IgD-negative memory B cell (primary cell): Measurements from ENCODE around the gene ALDH1A1. TPM values are rescaled to one million over a fixed set of nuclear protein-coding genes. Genes with fewer than 3 reads are reported as not detected.

Experiments used
- H3K27ac Mint-ChIP-seq, 3 donors: one replicate each; pipeline ENCODE4 v1.8.0; 2020 to 2022; ENCODE audit warnings: mild to moderate bottlenecking in 3 of 3, mixed read lengths in 3 of 3, moderate library complexity in 1 of 3
- H3K27me3 Mint-ChIP-seq: one replicate; pipeline ENCODE4 v1.8.0; 2021; ENCODE audit warnings: mixed read lengths
- H3K36me3 Mint-ChIP-seq: one replicate; pipeline ENCODE4 v1.8.0; 2020; ENCODE audit warnings: mild to moderate bottlenecking, mixed read lengths
- H3K4me1 Mint-ChIP-seq, 3 donors: one replicate each; pipeline ENCODE4 v1.8.0; 2020 to 2022; ENCODE audit warnings: mixed read lengths in 3 of 3, mild to moderate bottlenecking in 1 of 3
- H3K4me3 Mint-ChIP-seq, 4 donors: one replicate each; pipeline ENCODE4 v1.8.0; 2020 to 2022; ENCODE audit warnings: mild to moderate bottlenecking in 4 of 4, mixed read lengths in 4 of 4, moderate library complexity in 3 of 4
- H3K9me3 Mint-ChIP-seq, 3 donors: one replicate each; pipeline ENCODE4 v1.8.0; 2020 to 2021; ENCODE audit warnings: mixed read lengths in 3 of 3, mild to moderate bottlenecking in 1 of 3
- polyA plus RNA-seq: library from polyadenylated mRNA; unstranded; fragments of 300-500 nt; fragmentation: Illumina TruSeq; gene quantifications from one replicate; pipeline ENCODE4 v1.2.3, GENCODE V29; 2021

ALDH1A1 gene
- polyA plus RNA-seq, result 0.10 TPM

GRCh38 chr9:72952914-72953313 lies at the start of gene ALDH1A1:
TSS of gene ALDH1A1 (minus strand) at chr9:72953053. CDS start at chr9:72953000, 53 bp downstream.
- peaks cover 23% of the 10 kb centered on the region for H3K27me3 Mint-ChIP-seq

DNA sequence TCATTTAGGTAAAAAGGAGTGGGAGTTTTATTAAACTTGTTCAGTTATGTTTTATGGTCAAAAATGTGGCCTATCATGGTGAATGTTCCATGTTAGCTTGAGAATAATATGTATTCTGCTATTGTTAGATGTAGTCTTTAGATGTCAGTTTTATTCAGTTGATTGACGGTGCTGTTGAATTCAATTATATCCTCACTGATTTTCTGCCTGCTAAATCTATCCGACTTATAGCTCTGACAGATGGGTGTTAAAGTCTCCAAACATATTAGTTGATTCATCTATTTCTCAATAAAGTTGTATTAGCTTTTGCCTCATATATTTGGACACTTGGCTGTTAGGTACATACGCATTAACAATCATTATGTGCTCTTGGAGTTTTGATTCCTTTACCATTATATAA lies 49.0 kb upstream of the ALDH1A1 start:
- peaks cover 0 to 5% (median 0%) of the 10 kb centered on the region in 3 donors for H3K4me1 Mint-ChIP-seq
- peaks cover 0 to 5% (median 0%) of the 10 kb centered on the region in 3 donors for H3K9me3 Mint-ChIP-seq
- H3K36me3 Mint-ChIP-seq, result no peaks in the 10 kb centered on the region
- no peak overlapping the region for H3K27ac Mint-ChIP-seq
- no peaks in the 10 kb centered on the region for H3K27me3 Mint-ChIP-seq
- no peak overlapping the region for H3K4me3 Mint-ChIP-seq

More at GRCh38 chr9:72952914-72953313, at the start of gene ALDH1A1:
- Mint-ChIP-seq H3K4me3 (peak within 1 kb of the TSS in 2 of 4 donors; percentile 67 to 82), H3K36me3 (no peaks in the 10 kb centered on the region), H3K9me3 (peaks cover 0 to 4% (median 0%) of the 10 kb centered on the region in 3 donors), H3K27ac (no peak within 1 kb of the TSS), H3K4me1 (peaks cover 4 to 10% (median 8%) of the 10 kb centered on the region in 3 donors)

DNA sequence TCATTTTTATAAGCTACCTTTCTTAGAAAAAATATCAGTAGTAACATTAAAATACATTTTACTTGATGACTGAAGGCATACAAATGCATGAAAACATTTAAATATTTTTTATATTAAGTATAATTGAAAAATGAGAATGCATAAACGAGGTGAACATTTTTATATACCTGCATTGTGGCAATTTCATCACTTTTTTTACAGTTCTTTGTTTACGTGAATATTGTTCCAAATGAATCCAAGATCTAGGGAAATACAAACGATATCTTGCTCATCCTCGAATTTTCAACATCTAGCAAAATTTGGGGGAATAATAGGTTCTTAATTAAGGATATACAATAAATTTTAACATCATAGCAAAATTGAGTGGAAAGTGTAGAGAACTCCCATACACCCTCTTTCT lies 45.5 kb upstream of the ALDH1A1 start:
- Mint-ChIP-seq H3K9me3 (peaks cover 0 to 5% (median 0%) of the 10 kb centered on the region in 3 donors), H3K36me3 (no peaks in the 10 kb centered on the region), H3K27me3 (no peaks in the 10 kb centered on the region), H3K27ac (no peak overlapping the region), H3K4me3 (no peak overlapping the region), H3K4me1 (peaks cover 0 to 5% (median 0%) of the 10 kb centered on the region in 3 donors)

DNA sequence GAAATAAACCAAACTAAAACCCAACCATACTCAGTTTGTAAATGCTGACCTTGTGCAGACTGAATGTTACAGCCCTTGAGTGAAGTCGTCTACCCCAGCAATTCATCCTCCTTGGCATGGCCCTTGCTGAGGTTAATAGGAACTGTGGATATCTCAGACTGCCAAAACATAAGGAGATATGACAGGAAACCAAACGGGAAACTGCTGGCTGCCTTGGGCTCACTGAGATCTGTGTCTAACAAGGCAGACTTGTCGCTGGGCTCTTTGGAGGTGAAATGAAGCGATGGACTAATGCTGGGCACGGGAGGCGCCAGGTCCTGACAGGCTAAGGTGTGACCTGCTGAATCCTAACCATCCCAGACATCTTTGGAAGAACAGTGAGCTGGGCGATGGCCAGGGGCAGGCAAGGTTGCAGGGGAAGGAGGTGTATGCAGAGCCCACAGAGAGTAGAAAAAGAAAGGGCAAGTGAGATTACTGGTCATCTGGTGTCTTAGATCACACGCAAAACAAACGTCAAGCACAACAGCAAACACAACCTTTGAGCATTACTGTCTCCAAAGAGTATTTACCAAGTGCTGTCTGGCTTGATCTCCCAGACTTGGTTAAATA lies 44.6 kb upstream of the ALDH1A1 start:
- Mint-ChIP-seq H3K9me3 (peaks cover 0 to 5% (median 0%) of the 10 kb centered on the region in 3 donors), H3K27me3 (no peaks in the 10 kb centered on the region)

GRCh38 chr9:72996684-72997314 lies 43.9 kb upstream of the ALDH1A1 start:
- Mint-ChIP-seq H3K27ac (no peak overlapping the region), H3K36me3 (no peaks in the 10 kb centered on the region), H3K27me3 (no peaks in the 10 kb centered on the region), H3K4me3 (no peak overlapping the region), H3K9me3 (peaks cover 0 to 5% (median 0%) of the 10 kb centered on the region in 3 donors), H3K4me1 (peaks cover 0 to 5% (median 0%) of the 10 kb centered on the region in 3 donors)

More for the DNA sequence above, 44.6 kb upstream of the ALDH1A1 start:
- H3K4me1 Mint-ChIP-seq, result peaks cover 0 to 5% (median 0%) of the 10 kb centered on the region in 3 donors
- no peaks in the 10 kb centered on the region for H3K36me3 Mint-ChIP-seq
- H3K27ac Mint-ChIP-seq, result no peak overlapping the region
- no peak overlapping the region for H3K4me3 Mint-ChIP-seq

DNA sequence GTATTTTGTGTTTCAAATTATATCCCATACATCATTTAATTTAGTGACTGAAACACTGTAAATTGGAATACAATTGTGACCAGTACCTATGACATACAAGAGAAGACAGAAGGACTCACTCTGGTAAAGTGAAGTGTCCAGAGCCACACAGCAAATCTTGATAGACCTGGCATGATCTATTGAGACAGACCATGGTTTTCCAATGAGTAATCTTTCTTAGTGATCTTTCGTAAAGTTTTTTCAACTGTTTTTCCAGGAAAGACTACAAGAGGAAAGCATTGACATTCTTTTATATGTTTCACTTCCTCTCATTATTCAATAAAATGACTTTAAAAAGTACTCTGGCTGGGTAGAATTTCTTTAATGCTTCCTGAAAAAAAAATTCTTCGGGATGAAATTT lies 43.3 kb upstream of the ALDH1A1 start:
- no peaks in the 10 kb centered on the region for H3K27me3 Mint-ChIP-seq
- no peak overlapping the region for H3K27ac Mint-ChIP-seq
- H3K4me3 Mint-ChIP-seq, result no peak overlapping the region
- peaks cover 0 to 5% (median 0%) of the 10 kb centered on the region in 3 donors for H3K4me1 Mint-ChIP-seq
- peaks cover 0 to 5% (median 0%) of the 10 kb centered on the region in 3 donors for H3K9me3 Mint-ChIP-seq
- H3K36me3 Mint-ChIP-seq, result no peaks in the 10 kb centered on the region

GRCh38 chr9:72995131-72996024 lies 42.5 kb upstream of the ALDH1A1 start:
- no peaks in the 10 kb centered on the region for H3K27me3 Mint-ChIP-seq
- peaks cover 0 to 5% (median 0%) of the 10 kb centered on the region in 3 donors for H3K9me3 Mint-ChIP-seq
- no peaks in the 10 kb centered on the region for H3K36me3 Mint-ChIP-seq
- peaks cover 0 to 5% (median 0%) of the 10 kb centered on the region in 3 donors for H3K4me1 Mint-ChIP-seq
- no peak overlapping the region for H3K4me3 Mint-ChIP-seq
- H3K27ac Mint-ChIP-seq, result no peak overlapping the region

- Mint-ChIP-seq H3K27ac (no peak overlapping the region), H3K27me3 (no peaks in the 10 kb centered on the region), H3K9me3 (no peaks in the 10 kb centered on the region), H3K4me1 (no peaks in the 10 kb centered on the region), H3K4me3 (no peak overlapping the region), H3K36me3 (no peaks in the 10 kb centered on the region)
These were observed 38.9 kb upstream of the ALDH1A1 start for GRCh38 chr9:72991772-72992171.

DNA sequence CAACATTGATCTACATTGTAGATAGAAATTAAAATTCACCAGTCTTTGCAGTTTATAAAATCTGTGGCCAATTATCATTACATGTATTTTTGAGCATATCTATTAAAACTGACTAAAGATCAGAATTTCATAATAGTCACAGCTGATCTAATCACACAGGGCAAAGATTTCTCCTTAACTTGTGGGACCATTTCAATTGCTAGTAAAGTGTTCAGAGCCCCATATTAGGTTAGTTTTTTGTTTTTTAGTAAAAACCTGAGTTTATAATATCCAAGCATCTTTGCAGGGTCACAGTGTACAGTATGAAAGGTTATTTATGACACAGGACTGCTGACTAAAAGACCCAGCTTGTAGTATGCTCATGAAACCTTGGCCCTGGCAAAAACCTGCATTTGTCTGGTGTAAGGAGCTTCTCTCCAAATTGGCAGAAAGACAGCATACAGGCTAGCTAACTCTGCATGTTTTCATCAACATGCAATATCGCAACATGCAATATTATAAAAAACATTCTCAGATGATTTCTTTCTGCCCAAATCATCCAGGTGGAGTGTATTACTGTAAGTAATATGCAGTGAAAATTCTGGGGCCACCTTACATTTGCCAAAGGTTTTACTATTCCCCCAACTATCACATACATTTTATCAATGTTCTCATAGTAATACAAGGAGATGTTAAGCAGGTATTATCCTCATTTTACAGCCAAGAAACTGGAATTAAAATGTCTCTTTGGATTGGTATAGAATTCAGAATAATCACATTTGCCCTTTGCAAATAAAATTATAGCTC lies 37.7 kb upstream of the ALDH1A1 start:
- Mint-ChIP-seq H3K9me3 (no peaks in the 10 kb centered on the region), H3K27ac (no peak overlapping the region), H3K4me1 (no peaks in the 10 kb centered on the region), H3K4me3 (no peak overlapping the region), H3K36me3 (no peaks in the 10 kb centered on the region), H3K27me3 (no peaks in the 10 kb centered on the region)

DNA sequence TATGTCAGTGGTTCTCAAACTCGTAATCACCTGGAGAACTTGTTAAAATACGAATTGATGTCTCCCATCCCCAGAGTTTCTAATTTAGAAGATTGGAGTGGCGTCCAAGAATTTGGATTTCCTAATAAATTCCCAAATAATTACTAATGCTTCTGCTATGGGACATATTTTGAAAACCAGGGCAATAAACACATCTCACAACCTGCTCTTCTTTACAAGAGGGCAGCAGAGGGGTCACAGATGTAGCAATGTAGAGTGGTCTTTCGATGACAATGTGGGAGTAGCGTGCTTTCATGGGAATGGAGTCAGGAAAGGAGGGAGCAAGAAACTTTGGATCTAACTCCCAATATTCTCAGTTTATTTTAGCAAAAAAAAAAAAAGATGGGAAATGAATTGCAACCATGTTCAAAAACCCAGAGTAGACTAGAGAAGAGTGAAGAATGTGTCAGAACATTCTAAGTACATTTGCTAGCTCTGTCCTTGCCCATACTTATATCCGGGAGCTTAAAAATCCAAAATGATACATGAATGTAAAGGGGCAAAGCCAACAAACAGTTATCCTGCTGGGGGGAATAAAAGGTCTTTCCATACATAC lies 33.8 kb upstream of the ALDH1A1 start:
- H3K4me1 Mint-ChIP-seq, result no peaks in the 10 kb centered on the region
- no peak overlapping the region for H3K4me3 Mint-ChIP-seq
- no peaks in the 10 kb centered on the region for H3K36me3 Mint-ChIP-seq
- H3K27ac Mint-ChIP-seq, result no peak overlapping the region
- H3K9me3 Mint-ChIP-seq, result no peaks in the 10 kb centered on the region
- H3K27me3 Mint-ChIP-seq, result no peaks in the 10 kb centered on the region

GRCh38 chr9:72985746-72986145 lies 32.9 kb upstream of the ALDH1A1 start:
- H3K4me3 Mint-ChIP-seq, result no peak overlapping the region
- no peaks in the 10 kb centered on the region for H3K27me3 Mint-ChIP-seq
- no peak overlapping the region for H3K27ac Mint-ChIP-seq
- H3K36me3 Mint-ChIP-seq, result no peaks in the 10 kb centered on the region
- no peaks in the 10 kb centered on the region for H3K4me1 Mint-ChIP-seq
- H3K9me3 Mint-ChIP-seq, result no peaks in the 10 kb centered on the region

DNA sequence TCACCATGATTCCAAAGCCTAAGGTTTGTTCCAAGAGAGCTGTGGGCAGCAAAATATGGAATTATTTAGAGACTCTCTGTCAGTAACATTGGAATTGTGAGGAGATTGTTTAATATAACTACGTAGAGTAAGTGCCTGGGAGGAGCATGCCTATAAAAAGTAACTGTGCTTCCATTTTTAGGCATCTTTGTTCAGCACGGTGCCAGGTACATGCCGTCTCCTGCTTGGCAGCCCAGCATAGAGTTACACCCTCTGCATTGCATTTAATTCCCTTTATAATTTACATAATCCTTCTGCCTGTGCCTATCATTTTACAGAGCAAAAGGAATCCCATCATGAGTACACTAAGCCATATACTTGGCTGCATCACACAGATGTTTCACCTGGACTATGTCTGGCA lies 32.1 kb upstream of the ALDH1A1 start:
- Mint-ChIP-seq H3K4me3 (no peak overlapping the region), H3K27ac (no peak overlapping the region), H3K4me1 (no peaks in the 10 kb centered on the region), H3K36me3 (no peaks in the 10 kb centered on the region), H3K9me3 (no peaks in the 10 kb centered on the region), H3K27me3 (no peaks in the 10 kb centered on the region)

DNA sequence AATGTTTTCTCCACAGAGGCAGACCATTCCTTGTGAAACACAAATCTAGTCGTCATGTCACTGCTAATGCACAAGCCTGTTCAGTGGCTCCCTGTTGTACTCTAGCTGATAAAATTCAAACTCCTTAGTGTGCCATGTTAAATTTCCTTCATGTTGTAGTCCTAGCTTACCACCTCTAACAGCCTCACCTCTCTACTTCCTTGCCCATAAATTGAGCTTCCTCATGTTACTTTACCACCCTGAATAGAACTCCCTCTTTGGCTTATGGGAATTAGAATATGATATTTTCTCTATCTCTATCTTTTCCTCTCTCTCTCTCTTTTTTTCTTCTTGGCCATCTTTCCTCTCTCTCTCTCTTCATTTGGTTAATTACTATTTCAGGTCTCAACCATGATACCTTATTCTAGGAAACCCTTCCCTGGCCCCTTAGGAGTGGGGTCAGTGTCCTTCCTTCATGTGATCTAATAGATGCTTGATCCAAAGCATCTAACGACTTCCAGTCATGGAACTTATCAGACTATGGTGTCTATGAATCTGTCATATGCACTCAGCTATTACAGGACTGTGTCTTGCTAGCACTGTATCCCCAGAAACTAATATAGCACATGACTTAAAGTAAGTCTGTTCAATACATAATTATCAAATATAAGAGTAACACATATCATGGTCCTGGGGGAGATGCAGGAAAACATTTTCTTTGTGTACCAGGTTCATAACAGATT lies 31.5 kb upstream of the ALDH1A1 start:
- Mint-ChIP-seq H3K27me3 (no peaks in the 10 kb centered on the region), H3K4me3 (no peak overlapping the region), H3K36me3 (no peaks in the 10 kb centered on the region), H3K9me3 (no peaks in the 10 kb centered on the region), H3K27ac (no peak overlapping the region), H3K4me1 (no peaks in the 10 kb centered on the region)
